HEK293 (cell line): Measurements from ENCODE around the gene ETV6.

Experiments used
- BCL11A ChIP-seq: fragments of 450-650 bp; formaldehyde crosslinking; IDR thresholded peaks from 2 replicates; pipeline ENCODE4 v1.5.1; 2016; ENCODE audit warnings: low read depth, missing biosample characterization, missing genetic modification characterization
- CTCF ChIP-seq: fragments of 450-650 bp; formaldehyde crosslinking; IDR thresholded peaks from 2 replicates; pipeline ENCODE4 v1.5.1; 2016; ENCODE audit warnings: missing biosample characterization, missing genetic modification characterization
- HIC1 ChIP-seq: fragments of 450-650 bp; formaldehyde crosslinking; IDR thresholded peaks from 2 replicates; pipeline ENCODE4 v1.5.1; 2016; ENCODE audit warnings: missing biosample characterization, missing genetic modification characterization
- REPIN1 ChIP-seq: fragments of 450-650 bp; formaldehyde crosslinking; IDR thresholded peaks from 2 replicates; pipeline ENCODE4 v1.5.1; 2017; ENCODE audit warnings: missing biosample characterization, missing genetic modification characterization, low read depth
- ZBTB8A ChIP-seq: fragments of 450-650 bp; formaldehyde crosslinking; IDR thresholded peaks from 2 replicates; pipeline ENCODE4 v1.5.1; 2016; ENCODE audit warnings: missing biosample characterization, missing genetic modification characterization
- ZFP41 ChIP-seq: fragments of 450-650 bp; formaldehyde crosslinking; IDR thresholded peaks from 2 replicates; pipeline ENCODE4 v1.5.1; 2016; ENCODE audit warnings: missing biosample characterization, missing genetic modification characterization, borderline replicate concordance
- ZNF112 ChIP-seq: fragments of 450-650 bp; formaldehyde crosslinking; IDR thresholded peaks from 2 replicates; pipeline ENCODE4 v1.5.0; 2017; ENCODE audit warnings: missing biosample characterization, missing genetic modification characterization
- ZNF114 ChIP-seq: fragments of 450-650 bp; formaldehyde crosslinking; IDR thresholded peaks from 2 replicates; pipeline ENCODE4 v1.5.0; 2017; ENCODE audit warnings: missing biosample characterization, missing genetic modification characterization
- ZNF23 ChIP-seq: fragments of 450-650 bp; formaldehyde crosslinking; IDR thresholded peaks from 2 replicates; pipeline ENCODE4 v1.5.1; 2016; ENCODE audit warnings: missing biosample characterization, missing genetic modification characterization, borderline replicate concordance
- ZNF350 ChIP-seq: fragments of 450-650 bp; formaldehyde crosslinking; IDR thresholded peaks from 2 replicates; pipeline ENCODE4 v1.5.0; 2017; ENCODE audit warnings: missing biosample characterization, mild to moderate bottlenecking, missing genetic modification characterization
- ZNF398 ChIP-seq: fragments of 450-650 bp; formaldehyde crosslinking; IDR thresholded peaks from 2 replicates; pipeline ENCODE4 v1.5.1; 2017; ENCODE audit warnings: missing biosample characterization, missing genetic modification characterization
- ZNF473 ChIP-seq: fragments of 450-650 bp; formaldehyde crosslinking; IDR thresholded peaks from 2 replicates; pipeline ENCODE4 v1.5.1; 2017; ENCODE audit warnings: missing biosample characterization, missing genetic modification characterization
- ZNF654 ChIP-seq: fragments of 450-650 bp; formaldehyde crosslinking; IDR thresholded peaks from 2 replicates; pipeline ENCODE4 v1.5.1; 2016; ENCODE audit warnings: low read depth, missing biosample characterization, missing genetic modification characterization
- ZSCAN5A ChIP-seq: fragments of 450-650 bp; formaldehyde crosslinking; IDR thresholded peaks from 2 replicates; pipeline ENCODE4 v1.5.1; 2016; ENCODE audit warnings: missing biosample characterization, missing genetic modification characterization

- TF ChIP-seq ZNF654 (tag by site-specific recombination) (no peak), REPIN1 (tag by site-specific recombination) (no peak), ZNF473 (tag by site-specific recombination) (no peak), ZBTB8A (no peak), CTCF (tag by site-specific recombination) (no peak), HIC1 (tag by site-specific recombination) (no peak), ZNF23 (tag by site-specific recombination) (no peak), ZNF350 (tag by site-specific recombination) (no peak), BCL11A (tag by site-specific recombination) (no peak), ZNF398 (tag by site-specific recombination) (no peak), ZNF112 (no peak), ZSCAN5A (tag by site-specific recombination) (no peak), ZNF114 (no peak), ZFP41 (tag by site-specific recombination) (no peak)
These were observed 198.1 kb downstream of the ETV6 start for GRCh38 chr12:11847539-11847938.
